Right lobe of liver (tissue), 6 donors: ENCODE results near the gene HSD17B12. TPM values are rescaled to one million over a fixed set of nuclear protein-coding genes. Genes with fewer than 3 reads are reported as not detected.
A peak's percentile ranks its signal among the peaks of the same experiment; 100 is the strongest.
"Not testable (repeated sequence)": the region's sequence is repeated elsewhere in the genome, so short reads cannot be mapped to it uniquely, and the experiment has no call there.

ENCODE experiments used
- ATAC-seq, 4 donors: fragments of 200-7000 bp; cut with Tn5 transposase; one replicate each; pipeline ENCODE4 v1.9.1; 2020; ENCODE audit warnings: mild to moderate bottlenecking in 4 of 4, moderate library complexity in 4 of 4
- DNase-seq, 3 donors: peaks; one replicate each; pipeline ENCODE4 v3.0.0-alpha.2; 2020
- H3K27ac ChIP-seq, 3 donors: fragments of 200-600 bp; one replicate each; pipeline ENCODE4 v1.8.0; 2022
- H3K27me3 ChIP-seq, 2 donors: fragments of 200-600 bp; one replicate each; pipeline ENCODE4 v1.8.0; 2022
- H3K36me3 ChIP-seq, 4 donors: fragments of 200-600 bp; sonication (generic) in 1 of 4; one replicate each; pipeline versions ENCODE4 v1.5.1 to v1.8.0; 2017 to 2022; ENCODE audit warnings: control low read depth in 1 of 4
- H3K4me1 ChIP-seq, 4 donors: fragments of 200-600 bp; sonication (generic) in 1 of 4; one replicate each; pipeline versions ENCODE4 v1.5.1 to v1.8.0; 2017 to 2022; ENCODE audit warnings: control low read depth in 1 of 4
- H3K4me3 ChIP-seq, 3 donors: fragments of 200-600 bp; one replicate each; pipeline ENCODE4 v1.8.0; 2022
- H3K9me3 ChIP-seq, 4 donors: fragments of 200-600 bp; sonication (generic) in 1 of 4; one replicate each; pipeline versions ENCODE4 v1.5.1 to v1.8.0; 2017 to 2022; ENCODE audit warnings: control low read depth in 1 of 4
- CTCF ChIP-seq, 4 donors: fragments of 200-600 bp in 3 of 4; fragments of 450-650 bp in 1 of 4; IDR thresholded peaks; one replicate each; pipeline versions ENCODE4 v1.5.1 to v1.8.0; 2016 to 2022; ENCODE audit warnings: antibody characterized with exemption in 4 of 4, mild to moderate bottlenecking in 2 of 4
- POLR2A ChIP-seq: fragments of 450-650 bp; IDR thresholded peaks from one replicate; pipeline ENCODE4 v1.6.1; 2017; ENCODE audit warnings: antibody characterized with exemption, mild to moderate bottlenecking
- WGBS: methylation state at CpG from one replicate; pipeline ENCODE4 v1.1.6; 2018; ENCODE audit warnings: low coverage, low lambda C conversion rate; ENCODE audit not compliant: insufficient coverage; ENCODE audit errors: missing lambda C conversion rate; 5-methylcytosine and 5-hydroxymethylcytosine counted together
- intact Hi-C, 2 donors: fragments of 100-400 bp; cut with DNase I; formaldehyde crosslinking; loops; one replicate each; pipeline versions ENCODE4 v1.11.2 to v1.14.1; 2022
- total RNA-seq, 6 experiments: library from RNA; depleted of rRNA in 2 of 6; stranded (reverse); fragments of >200 nt in 2 of 6; fragmentation: NEBNext Ultra II Directional in 3 of 6; extraction: Animal tissue kit (Norgen Biotek cat#: 25700) in 3 of 6; gene quantifications; one replicate each; pipeline versions ENCODE4 v1.1.0 to v1.2.4, GENCODE V29; 2016 to 2023
- donor health status: DM: no; HTN: yes; CAD: no.
- donor health status: DM: no; HTN: no; CAD: no.
- donor health status: DM: no; HTN: no; CAD: no.
- donor health status: DM: no; HTN: yes; CAD: no.
- donor health status: DM: no; HTN: yes; CAD: no.

HSD17B12 gene
- total RNA-seq, 6 experiments from 2014 or later = 68.3 to 107 (median 93.2) TPM

GRCh38 chr11:43664295-43664694 lies 16.2 kb upstream of the HSD17B12 start:
- H3K9me3 ChIP-seq = no peaks in the 10 kb centered on the region
- no peaks in the 10 kb centered on the region for H3K4me1 ChIP-seq
- no peak for TF ChIP-seq POLR2A
- TF ChIP-seq CTCF (IDR thresholded peaks at IDR 0.05) = no peak
- no peaks in the 10 kb centered on the region for H3K27me3 ChIP-seq
- no peaks in the 10 kb centered on the region for H3K36me3 ChIP-seq
- 44% methylated on average over 1 of the region's 1 CpG for WGBS
- intact Hi-C loops = no loop called here
- no peak overlapping the region for H3K27ac ChIP-seq
- no peak for DNase-seq
- H3K4me3 ChIP-seq = no peak overlapping the region
- ATAC-seq = no peak

- H3K4me3 ChIP-seq, ATAC-seq, DNase-seq, H3K27ac ChIP-seq, H3K9me3 ChIP-seq, H3K36me3 ChIP-seq, H3K4me1 ChIP-seq, intact Hi-C loops, H3K27me3 ChIP-seq: not testable (repeated sequence)
- 82% methylated on average over 6 of the region's 6 CpGs for WGBS
Measured at GRCh38 chr11:43671284-43671683, 9.3 kb upstream of the HSD17B12 start.

- no peak overlapping the region for H3K27ac ChIP-seq
- 54% methylated on average over 3 of the region's 3 CpGs for WGBS
- no peak for DNase-seq
- intact Hi-C loops = no loop called here
- ATAC-seq = no peak
- no peaks in the 10 kb centered on the region for H3K9me3 ChIP-seq
- TF ChIP-seq CTCF (IDR thresholded peaks at IDR 0.05) (no peak), POLR2A (no peak)
- no peaks in the 10 kb centered on the region for H3K27me3 ChIP-seq
- H3K4me3 ChIP-seq = no peak overlapping the region
- no peaks in the 10 kb centered on the region for H3K36me3 ChIP-seq
- no peaks in the 10 kb centered on the region for H3K4me1 ChIP-seq
Measured at GRCh38 chr11:43674560-43674959, 6.0 kb upstream of the HSD17B12 start.

GRCh38 chr11:43676933-43677332 lies 3.6 kb upstream of the HSD17B12 start:
- Histone ChIP-seq H3K36me3 (no peaks in the 10 kb centered on the region), H3K4me3 (no peak overlapping the region), H3K4me1 (peaks cover 0 to 5% (median 2%) of the 10 kb centered on the region in 4 donors), H3K27ac (no peak overlapping the region), H3K9me3 (no peaks in the 10 kb centered on the region), H3K27me3 (no peaks in the 10 kb centered on the region)
- ATAC-seq (no peak), DNase-seq (no peak)
- WGBS = 53% methylated on average over 2 of the region's 2 CpGs
- intact Hi-C loops = no loop called here
- TF ChIP-seq CTCF (IDR thresholded peaks at IDR 0.05) = no peak
- TF ChIP-seq POLR2A = no peak

- peak overlapping the region; percentile 74 to 87 (median 80) for H3K4me3 ChIP-seq
- no peaks in the 10 kb centered on the region for H3K27me3 ChIP-seq
- H3K27ac ChIP-seq = peak overlapping the region; percentile 76 to 96 (median 93)
- 3% methylated on average over 12 of the region's 12 CpGs for WGBS
- H3K4me1 ChIP-seq = peaks cover 0 to 12% (median 7%) of the 10 kb centered on the region in 4 donors
- DNase-seq = no peak
- no peak for ATAC-seq
- H3K9me3 ChIP-seq = no peaks in the 10 kb centered on the region
- no peaks in the 10 kb centered on the region for H3K36me3 ChIP-seq
- no peak for TF ChIP-seq POLR2A
- TF ChIP-seq CTCF (IDR thresholded peaks at IDR 0.05) = no peak
- intact Hi-C loops = no loop called here
Measured at GRCh38 chr11:43681401-43681942, 934 bp downstream of the HSD17B12 start.

- WGBS = 66% methylated on average over 5 of the region's 11 CpGs
- H3K9me3 ChIP-seq, ATAC-seq, H3K36me3 ChIP-seq, DNase-seq, H3K27me3 ChIP-seq, intact Hi-C loops: not testable (repeated sequence)
- Histone ChIP-seq H3K4me1 (peaks cover 0 to 15% (median 8%) of the 10 kb centered on the region in 4 donors), H3K27ac (peak overlapping the region in 1 of 3 donors; percentile 96), H3K4me3 (peak overlapping the region in 2 of 3 donors; percentile 80 to 87)
Measured at GRCh38 chr11:43682081-43682480, 1.5 kb downstream of the HSD17B12 start.
